HUES6 (cell line): ENCODE data around the gene OR7A5.
"Not testable (repeated sequence)": the region's sequence is repeated elsewhere in the genome, so short reads cannot be mapped to it uniquely, and the experiment has no call there.

Experiments
- H3K27ac ChIP-seq: 2 replicates; pipeline ENCODE4 v1.7.0; 2013; ENCODE audit warnings: low read depth, mild to moderate bottlenecking, low read length, inconsistent platforms
- H3K27me3 ChIP-seq: 2 replicates; pipeline ENCODE4 v1.6.1; 2013; ENCODE audit warnings: low read length; ENCODE audit not compliant: control insufficient read depth, insufficient read depth
- H3K36me3 ChIP-seq: 2 replicates; pipeline ENCODE4 v1.6.1; 2013; ENCODE audit warnings: low read length; ENCODE audit not compliant: control insufficient read depth, insufficient read depth
- H3K4me1 ChIP-seq: 2 replicates; pipeline ENCODE4 v1.6.1; 2013; ENCODE audit warnings: low read length; ENCODE audit not compliant: control insufficient read depth, insufficient read depth
- H3K4me3 ChIP-seq: 2 replicates; pipeline ENCODE4 v1.5.1; 2013; ENCODE audit warnings: low read depth, low read length
- H3K9ac ChIP-seq: one replicate; pipeline ENCODE4 v1.6.1; 2013; ENCODE audit warnings: mild to moderate bottlenecking, low read length
- H3K9me3 ChIP-seq: 2 replicates; pipeline ENCODE4 v1.6.1; 2013; ENCODE audit warnings: low read depth, low read length; ENCODE audit not compliant: control insufficient read depth, insufficient read depth

OR7A5 gene

GRCh38 chr19:14785102-14785793, 49.7 kb downstream of the OR7A5 start:
- H3K27ac ChIP-seq, H3K9ac ChIP-seq, H3K4me3 ChIP-seq: not testable (repeated sequence)

GRCh38 chr19:14784730-14785101, 50.3 kb downstream of the OR7A5 start:
- not testable (repeated sequence) for H3K9me3 ChIP-seq, H3K4me3 ChIP-seq, H3K4me1 ChIP-seq, H3K27ac ChIP-seq, H3K27me3 ChIP-seq, H3K9ac ChIP-seq, H3K36me3 ChIP-seq

More at GRCh38 chr19:14785102-14785793, 49.7 kb downstream of the OR7A5 start:
- not testable (repeated sequence) for H3K36me3 ChIP-seq, H3K27me3 ChIP-seq, H3K4me1 ChIP-seq, H3K9me3 ChIP-seq

GRCh38 chr19:14783410-14783998, 51.5 kb downstream of the OR7A5 start:
- not testable (repeated sequence) for H3K36me3 ChIP-seq, H3K4me3 ChIP-seq, H3K27me3 ChIP-seq, H3K9ac ChIP-seq, H3K4me1 ChIP-seq, H3K9me3 ChIP-seq, H3K27ac ChIP-seq

GRCh38 chr19:14782626-14783409, 52.2 kb downstream of the OR7A5 start:
- Histone ChIP-seq H3K4me3 (no peak overlapping the region), H3K27ac (no peak overlapping the region), H3K36me3 (no peaks in the 10 kb centered on the region), H3K9ac (no peak overlapping the region), H3K4me1 (peaks cover 4% of the 10 kb centered on the region), H3K27me3 (no peaks in the 10 kb centered on the region), H3K9me3 (no peaks in the 10 kb centered on the region)

DNA sequence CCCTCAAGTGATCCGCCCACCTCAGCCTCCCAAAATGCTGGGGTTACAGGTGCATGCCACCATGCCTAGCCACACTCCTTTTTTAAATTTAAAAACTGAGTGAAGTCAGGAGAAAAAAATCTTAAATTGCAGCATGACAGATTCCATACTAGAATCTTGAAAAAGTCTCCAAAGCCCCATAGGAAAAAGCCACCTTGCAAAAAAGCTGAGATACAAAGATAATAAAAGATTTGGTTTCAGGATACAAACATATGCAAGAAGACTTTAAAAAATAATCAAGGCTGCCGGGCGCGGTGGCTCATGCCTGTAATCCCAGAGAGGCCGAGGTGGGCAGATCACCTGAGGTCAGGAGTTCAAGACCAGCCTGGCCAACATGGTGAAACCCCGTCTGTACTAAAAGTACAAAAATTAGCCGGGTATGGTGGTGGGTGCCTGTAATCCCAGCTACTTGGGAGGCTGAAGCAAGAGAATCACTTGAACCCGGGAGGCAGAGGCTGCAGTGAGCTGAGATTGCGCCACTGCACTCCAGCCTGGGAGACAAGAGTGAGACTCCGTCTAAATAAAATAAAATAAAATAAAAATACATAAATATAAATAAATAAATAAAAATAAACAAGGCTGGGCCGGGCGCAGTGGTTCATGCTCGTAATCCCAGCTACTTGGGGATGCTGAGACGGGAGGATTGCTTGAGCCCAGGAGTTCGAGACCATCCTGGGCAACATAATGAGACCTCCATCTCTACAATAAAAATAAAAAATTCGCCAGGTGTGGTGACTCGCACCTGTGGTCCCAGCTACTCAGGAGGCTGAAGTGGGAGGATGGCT, 53.1 kb downstream of the OR7A5 start:
- H3K9ac ChIP-seq, H3K27me3 ChIP-seq, H3K27ac ChIP-seq, H3K4me1 ChIP-seq, H3K4me3 ChIP-seq, H3K9me3 ChIP-seq, H3K36me3 ChIP-seq: not testable (repeated sequence)

DNA sequence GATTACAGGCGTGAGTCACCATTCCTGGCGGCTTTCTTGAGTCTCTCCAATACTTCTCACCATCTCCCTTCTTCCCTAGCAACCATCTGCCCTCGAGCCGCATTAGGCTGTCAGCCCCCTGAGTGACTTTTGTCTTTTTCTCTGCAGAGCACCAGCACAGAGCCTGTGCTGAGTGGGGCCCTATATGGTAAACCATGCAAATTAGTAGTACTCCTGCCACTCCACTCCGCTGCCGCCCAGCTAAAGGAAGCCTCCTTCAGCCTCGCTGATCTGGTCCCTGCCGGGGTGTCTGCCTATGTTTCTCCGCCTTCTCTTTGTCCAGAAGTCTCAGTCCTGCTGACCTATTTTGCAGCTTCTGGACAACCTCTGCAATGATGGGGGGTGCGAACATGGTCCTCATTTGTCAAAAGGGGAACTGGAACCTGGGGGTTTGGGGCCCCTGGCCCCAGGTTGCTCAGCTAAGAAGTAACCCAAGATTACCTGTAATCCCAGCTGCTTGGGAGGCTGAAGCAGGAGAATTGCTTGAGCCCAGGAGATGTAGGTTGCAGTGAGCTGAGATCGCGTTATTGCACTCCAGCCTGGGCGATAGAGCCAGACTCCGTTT, 54.3 kb downstream of the OR7A5 start:
- not testable (repeated sequence) for H3K9me3 ChIP-seq, H3K4me1 ChIP-seq, H3K4me3 ChIP-seq, H3K9ac ChIP-seq, H3K27ac ChIP-seq, H3K27me3 ChIP-seq, H3K36me3 ChIP-seq

- Histone ChIP-seq H3K9me3 (no peaks in the 10 kb centered on the region), H3K36me3 (no peaks in the 10 kb centered on the region), H3K4me3 (no peak overlapping the region), H3K27ac (no peak overlapping the region), H3K4me1 (no peaks in the 10 kb centered on the region; the same call in 1 of the 2 replicates), H3K9ac (no peak overlapping the region), H3K27me3 (peaks cover 9% of the 10 kb centered on the region; the same call in 1 of the 2 replicates)
Measured at GRCh38 chr19:14779151-14779550, 55.8 kb downstream of the OR7A5 start.

GRCh38 chr19:14778110-14778845, 56.7 kb downstream of the OR7A5 start, which contains the start of gene ADGRE2:
ADGRE2 (minus strand) TSS chr19:14778560; CDS start chr19:14776756, 1,804 bp downstream.
- not testable (repeated sequence) for H3K4me3 ChIP-seq, H3K27me3 ChIP-seq, H3K27ac ChIP-seq, H3K4me1 ChIP-seq, H3K36me3 ChIP-seq, H3K9ac ChIP-seq, H3K9me3 ChIP-seq

- H3K9ac ChIP-seq, H3K4me1 ChIP-seq, H3K36me3 ChIP-seq, H3K27me3 ChIP-seq, H3K27ac ChIP-seq, H3K9me3 ChIP-seq, H3K4me3 ChIP-seq: not testable (repeated sequence)
Measured at GRCh38 chr19:14777645-14778044, 57.3 kb downstream of the OR7A5 start.
